HG03066 (cell line): Measurements from ENCODE around the gene ZFP92.

Source experiments
- ATAC-seq: cut with Tn5 transposase; IDR thresholded peaks from one replicate; pipeline ENCODE4 v1.9.1; 2021; ENCODE audit warnings: low read depth; ENCODE audit not compliant: unreplicated experiment

ZFP92 gene

DNA sequence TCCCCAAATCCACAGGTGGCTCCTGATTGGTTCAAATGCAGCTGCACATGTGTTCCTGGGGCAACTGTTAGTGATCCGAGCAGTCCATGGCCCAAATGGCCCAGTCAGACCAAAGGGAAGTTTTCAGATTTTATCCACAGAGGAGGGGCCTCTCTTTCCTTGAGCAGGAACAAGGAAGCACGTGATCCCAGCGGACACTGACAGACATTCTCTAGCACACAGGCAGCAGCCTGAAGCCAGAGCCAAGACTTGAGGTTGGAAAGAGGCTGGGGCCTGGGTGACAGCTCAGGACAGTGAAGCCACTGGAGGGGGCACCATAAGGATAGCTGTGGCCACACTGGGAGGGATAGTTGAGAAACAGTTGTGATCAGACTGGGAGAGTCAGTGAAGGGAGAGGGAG lies 3.5 kb upstream of the ZFP92 start:
- ATAC-seq: no peak

DNA sequence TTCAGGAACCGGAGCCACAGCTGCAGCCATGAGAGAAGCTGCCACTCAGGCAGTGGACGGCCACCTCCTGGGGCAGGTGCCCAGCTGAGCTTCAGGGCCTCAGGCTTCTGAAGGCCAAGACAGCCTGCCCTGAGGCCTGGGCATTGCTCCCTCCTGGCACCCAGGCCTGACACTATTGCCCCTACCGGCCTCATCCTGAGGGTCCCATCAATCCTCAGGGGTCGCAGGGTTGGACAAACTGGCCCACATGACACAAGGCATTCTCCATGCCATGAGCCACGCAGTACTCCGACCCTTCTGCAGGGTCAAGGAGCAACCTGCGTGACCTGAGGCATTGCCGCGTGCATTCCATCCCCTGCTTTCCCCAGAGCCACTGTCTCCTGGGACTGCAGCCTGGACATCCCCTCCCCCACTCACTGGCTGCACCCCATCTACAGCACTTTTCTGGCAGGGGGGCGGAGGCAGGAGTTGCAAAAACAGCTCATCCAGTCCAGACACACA lies 3.0 kb upstream of the ZFP92 start:
- ATAC-seq: no peak

GRCh38 chrX:153408871-153409351 lies 2.4 kb upstream of the ZFP92 start:
- no peak for ATAC-seq

DNA sequence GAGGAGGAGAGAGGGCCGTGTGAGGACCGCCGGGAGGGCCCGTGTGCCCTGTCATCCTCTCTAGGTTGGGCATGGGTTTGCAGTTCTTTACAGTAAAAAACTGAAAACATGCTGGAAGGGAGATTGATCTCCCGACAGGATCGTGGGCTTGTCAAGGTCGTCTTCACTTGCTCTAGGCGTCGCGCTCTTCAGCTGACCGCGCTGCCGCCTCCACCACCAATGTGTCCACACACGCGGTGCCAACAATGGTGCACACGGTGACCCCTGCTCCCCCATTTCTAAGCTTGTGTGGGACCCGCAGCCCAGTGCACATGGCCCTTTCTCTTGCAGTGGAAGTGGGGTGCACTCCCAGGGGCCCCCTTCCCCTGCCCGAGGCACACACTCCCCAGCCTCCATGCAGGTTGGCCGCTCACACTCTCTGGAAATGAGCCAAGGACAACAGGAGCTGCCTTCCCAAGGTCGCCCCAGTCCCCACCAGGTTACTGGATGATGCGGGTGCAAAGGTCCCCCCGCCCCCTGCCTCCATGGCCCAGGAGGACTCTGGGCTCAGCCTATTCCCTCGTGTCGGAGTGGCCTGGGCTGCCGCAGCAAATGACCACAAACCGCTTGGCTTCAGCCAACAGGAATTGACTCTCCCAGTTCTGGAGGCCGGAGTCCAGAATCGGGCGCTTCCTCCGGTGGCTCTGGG lies 1.7 kb upstream of the ZFP92 start:
- ATAC-seq: no peak

GRCh38 chrX:153410373-153410772 lies 899 bp upstream of the ZFP92 start:
- ATAC-seq: no peak

DNA sequence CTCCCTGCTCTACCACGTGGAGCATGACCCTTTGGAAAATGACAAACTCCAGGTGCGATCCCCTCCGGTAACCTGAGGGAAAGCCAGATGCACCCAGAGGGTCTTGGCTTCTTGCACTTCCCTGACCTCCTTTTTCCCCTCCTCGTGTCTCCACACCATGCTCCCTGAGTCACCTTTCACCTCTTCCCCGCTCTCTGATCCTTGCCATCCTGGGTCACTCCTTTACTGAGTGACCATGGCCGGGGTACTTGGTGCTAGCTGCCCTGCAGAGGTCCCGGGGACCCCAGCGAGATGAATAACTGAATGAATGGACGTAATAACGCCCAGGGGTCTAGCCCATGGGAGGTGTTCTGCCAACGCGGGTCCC lies 401 bp upstream of the ZFP92 start:
- no peak for ATAC-seq

GRCh38 chrX:153411988-153412574 lies 809 bp downstream of the ZFP92 start:
- ATAC-seq: no peak

- no peak for ATAC-seq
Observed at GRCh38 chrX:153412746-153413720, 1.8 kb downstream of the ZFP92 start.

GRCh38 chrX:153413731-153414130 lies 2.5 kb downstream of the ZFP92 start:
- no peak for ATAC-seq

DNA sequence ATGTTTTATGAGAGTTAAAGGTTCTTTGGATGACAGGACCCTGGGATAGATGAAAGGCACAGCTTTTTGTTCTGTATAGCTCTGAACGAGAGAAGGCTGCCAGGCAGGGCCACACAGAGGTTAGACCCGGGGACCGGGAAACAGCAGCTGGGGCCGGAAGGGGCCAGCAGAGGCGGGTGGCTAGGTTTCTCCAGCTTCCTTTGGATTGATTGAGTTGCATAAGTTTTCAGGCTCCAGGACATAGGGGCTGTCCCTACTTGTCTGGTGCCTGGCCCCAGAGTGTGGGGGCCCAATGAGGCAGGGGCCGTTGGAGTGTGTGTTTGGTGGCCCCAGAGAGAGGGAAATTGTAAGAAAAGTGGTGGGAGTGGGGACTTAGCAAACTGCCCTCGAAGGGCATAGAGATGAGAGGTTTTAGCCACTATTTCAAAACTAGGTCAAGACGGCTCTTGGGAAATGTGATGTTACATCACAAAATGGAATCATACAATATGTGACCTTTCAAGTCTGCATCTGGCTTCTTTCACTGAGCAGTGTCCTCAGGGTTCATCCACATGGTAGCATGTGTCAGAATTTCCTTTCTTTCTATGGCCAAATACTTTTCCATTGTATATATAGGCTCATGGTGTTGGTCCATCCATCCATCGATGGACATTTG lies 3.7 kb downstream of the ZFP92 start:
- ATAC-seq: no peak

DNA sequence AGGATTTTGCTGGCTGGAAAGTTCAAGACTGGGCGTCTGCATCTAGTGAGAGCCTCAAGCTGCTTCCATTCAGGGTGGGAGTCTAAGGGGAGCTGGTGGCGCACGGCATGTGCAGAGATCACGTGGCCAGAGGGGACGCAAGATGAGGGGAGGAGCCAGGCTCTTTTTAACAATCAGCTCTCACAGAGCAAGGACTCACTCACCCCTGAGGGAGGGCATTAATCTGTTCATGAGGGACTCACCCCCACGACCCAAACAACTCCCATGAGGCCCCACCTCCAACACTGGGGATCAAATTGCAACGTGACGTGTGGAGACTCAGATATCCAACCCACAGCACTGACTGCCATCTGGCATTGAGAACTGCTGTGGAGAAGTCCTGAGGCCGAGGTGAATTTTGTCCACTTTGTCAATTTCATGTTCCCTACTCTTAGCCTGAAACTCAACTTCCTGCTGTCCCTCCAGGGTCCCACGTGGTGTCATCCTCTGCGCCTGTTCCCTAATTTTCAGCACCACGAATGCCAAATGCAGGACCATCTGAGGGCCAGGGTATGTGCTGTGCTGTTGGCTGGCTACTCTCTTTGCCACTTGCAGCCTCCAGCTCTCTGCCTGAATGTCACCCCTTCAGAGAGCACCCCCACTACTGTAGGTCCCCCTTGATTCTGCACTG lies 5.6 kb downstream of the ZFP92 start:
- no peak for ATAC-seq

GRCh38 chrX:153417637-153418036 lies 6.4 kb downstream of the ZFP92 start:
- no peak for ATAC-seq

GRCh38 chrX:153420851-153421599 lies 9.8 kb downstream of the ZFP92 start:
- ATAC-seq: no peak

DNA sequence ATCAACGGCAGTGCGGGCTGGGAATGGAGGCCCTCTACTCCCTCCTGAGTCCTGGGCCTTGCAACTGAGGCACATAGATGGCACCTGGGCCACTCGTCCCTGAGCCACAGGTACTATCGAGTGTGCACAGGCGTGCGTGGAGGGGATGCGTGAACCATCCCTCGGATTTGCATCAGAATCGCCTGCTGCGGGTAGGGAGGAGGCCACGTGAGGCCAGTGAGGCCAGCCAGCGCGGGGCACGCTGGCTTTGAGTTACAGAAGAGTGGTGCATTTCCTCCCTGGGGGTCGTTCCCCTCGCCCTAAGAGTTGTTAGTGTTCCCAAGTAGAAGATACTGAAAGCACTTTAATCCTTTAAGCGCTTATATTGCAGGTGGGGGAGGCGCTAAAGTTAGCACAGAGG lies 10.6 kb downstream of the ZFP92 start:
- ATAC-seq: no peak

DNA sequence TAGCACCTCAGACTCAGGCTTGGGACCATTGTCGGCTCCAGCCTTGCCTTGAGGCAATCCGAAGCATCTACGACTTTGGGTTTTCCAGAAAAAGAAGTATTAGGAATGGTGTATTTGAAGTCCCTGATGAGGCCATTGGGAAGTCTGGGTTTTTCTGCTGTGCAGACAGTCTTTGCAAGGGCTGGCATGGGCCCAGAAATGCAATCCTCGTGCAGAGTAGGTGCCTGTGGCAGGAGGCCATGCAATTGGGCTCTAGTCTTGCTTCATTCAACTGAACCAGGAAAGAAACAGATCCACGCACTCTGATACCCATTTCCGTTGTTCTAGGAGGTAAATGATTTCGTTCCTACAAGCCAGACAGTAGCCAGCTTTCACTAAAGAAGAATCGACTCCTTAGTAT lies 12.4 kb downstream of the ZFP92 start:
- ATAC-seq: no peak

DNA sequence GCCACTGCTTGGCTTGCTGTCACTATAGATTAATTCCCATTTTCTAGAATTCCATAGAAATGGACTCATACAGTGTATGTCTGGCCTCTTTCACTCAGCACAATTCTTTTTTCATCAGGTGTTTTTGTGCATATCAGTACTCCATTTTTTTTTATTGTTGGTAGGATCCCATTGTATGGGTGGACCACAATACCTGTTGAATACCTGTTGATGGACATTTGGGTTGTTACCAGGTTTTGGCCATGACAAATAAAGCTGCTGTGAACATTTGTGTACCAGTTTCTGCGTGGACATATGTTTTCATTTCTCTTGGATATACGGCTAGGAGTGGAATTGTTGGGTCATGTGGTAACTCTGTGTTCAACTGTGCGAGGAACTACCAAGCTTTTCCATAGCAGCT lies 14.9 kb downstream of the ZFP92 start:
- ATAC-seq: no peak

GRCh38 chrX:153430796-153431195 lies 19.5 kb downstream of the ZFP92 start:
- no peak for ATAC-seq

- ATAC-seq: no peak
Observed at GRCh38 chrX:153433161-153433680, 21.9 kb downstream of the ZFP92 start.

DNA sequence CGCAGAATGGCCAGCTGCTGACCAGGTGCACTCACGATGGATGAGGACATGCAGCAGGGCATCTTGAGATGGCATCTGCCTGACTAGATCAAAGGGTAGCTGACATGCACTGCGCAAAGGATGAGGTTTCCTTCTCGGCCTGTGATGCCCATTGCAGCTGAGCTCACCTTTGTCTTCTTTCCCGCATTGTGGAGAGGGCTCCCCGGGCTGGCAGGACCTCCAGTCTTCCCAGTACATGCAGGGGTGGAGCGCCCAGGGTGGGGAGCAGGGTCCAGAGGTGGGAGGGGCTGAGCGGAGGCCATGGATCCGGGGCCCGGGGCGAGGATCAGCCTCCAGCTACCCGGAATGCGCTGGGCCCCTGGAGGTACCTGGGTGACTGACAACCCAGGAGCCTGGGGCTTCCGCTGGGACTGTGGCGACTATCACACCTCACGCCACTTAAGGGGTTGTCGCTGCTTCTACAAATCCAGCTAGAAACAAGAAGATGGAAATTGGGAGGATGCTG lies 22.6 kb downstream of the ZFP92 start:
- ATAC-seq: no peak
